Psoas muscle (tissue), 8 donors: ENCODE data around the gene PSMF1. TPM values are rescaled to one million over a fixed set of nuclear protein-coding genes. Genes with fewer than 3 reads are reported as not detected.

Experiments
- ATAC-seq, 4 donors: fragments of 200-7000 bp; cut with Tn5 transposase; one replicate each; pipeline ENCODE4 v1.9.1; 2020; ENCODE audit warnings: moderate library complexity in 3 of 4, mild to moderate bottlenecking in 2 of 4
- DNase-seq, 2 donors: peaks; one replicate each; pipeline ENCODE4 v3.0.0-alpha.2; 2020
- H3K27ac ChIP-seq: fragments of 200-600 bp; one replicate; pipeline ENCODE4 v1.8.0; 2022
- H3K27me3 ChIP-seq, 3 donors: fragments of 200-600 bp in 1 of 3; one replicate each; pipeline versions ENCODE4 v1.6.1 to v1.8.0; 2013 to 2022; ENCODE audit warnings: low read length in 2 of 3, mild to moderate bottlenecking in 2 of 3, moderate library complexity in 1 of 3; ENCODE audit not compliant: insufficient read depth in 3 of 3
- H3K36me3 ChIP-seq, 2 donors: fragments of 200-600 bp in 1 of 2; one replicate each; pipeline versions ENCODE4 v1.6.1 to v1.8.0; 2013 to 2022; ENCODE audit warnings: low read depth in 1 of 2, mild to moderate bottlenecking in 1 of 2, moderate library complexity in 1 of 2; ENCODE audit not compliant: insufficient read depth in 1 of 2
- H3K4me1 ChIP-seq: fragments of 200-600 bp; one replicate; pipeline ENCODE4 v1.8.0; 2022
- H3K4me3 ChIP-seq: fragments of 200-600 bp; one replicate; pipeline ENCODE4 v1.8.0; 2022; ENCODE audit warnings: mild to moderate bottlenecking
- H3K9me3 ChIP-seq: fragments of 200-600 bp; one replicate; pipeline ENCODE4 v1.8.0; 2022
- CTCF ChIP-seq: fragments of 200-600 bp; IDR thresholded peaks from one replicate; pipeline ENCODE4 v1.8.0; 2022; ENCODE audit warnings: antibody characterized with exemption
- WGBS, 3 donors: extraction: QIAGEN DNeasy Blood & Tissue Kit; methylation state at CpG; one replicate each; pipeline versions ENCODE4 v1.1.6 to v1.1.7; 2013; 5-methylcytosine and 5-hydroxymethylcytosine counted together
- intact Hi-C, 2 donors: fragments of 100-400 bp; cut with DNase I; formaldehyde crosslinking; loops; one replicate each; pipeline versions ENCODE4 v1.11.0 to v1.14.2; 2022
- polyA plus RNA-seq, 3 donors: library from polyadenylated mRNA; stranded (reverse); fragments of 200-250 nt; gene quantifications; one replicate each; pipeline ENCODE4 v1.2.3, GENCODE V29; 2013
- total RNA-seq, 4 donors: library from RNA; stranded (reverse); fragmentation: NEBNext Ultra II Directional in 2 of 4; extraction: Animal tissue kit (Norgen Biotek cat#: 25700) in 2 of 4; gene quantifications; one replicate each; pipeline versions ENCODE4 v1.2.1 to v1.2.4, GENCODE V29; 2021 to 2023
- donor health status: healthy with polysubstance abuse.
- donor health status: DM: no; HTN: no; CAD: no; lungs with moderate emphysema.
- donor health status: Bipolar disorder and iron deficiency.
- donor health status: healthy.
- donor health status: DM: yes; HTN: yes; CAD: no.
- donor health status: DM: no; HTN: no; CAD: no.
- donor health status: DM: no; HTN: no; CAD: no.
- donor health status: DM: yes; HTN: yes; CAD: no.

Gene PSMF1
- total and polyA plus RNA-seq, 7 donors, result 81.0 to 159 (median 137) TPM

- no peaks in the 10 kb centered on the region for H3K27me3 ChIP-seq
- 83 to 94% (median 90%) methylated on average over 2 of the region's 2 CpGs for WGBS, 3 donors
- ATAC-seq, result no peak
- no peaks in the 10 kb centered on the region for H3K36me3 ChIP-seq
- H3K27ac ChIP-seq, result no peak overlapping the region
- intact Hi-C loops, result no loop called here
- H3K4me1 ChIP-seq, result no peaks in the 10 kb centered on the region
- no peaks in the 10 kb centered on the region for H3K9me3 ChIP-seq
- no peak for TF ChIP-seq CTCF
- no peak for DNase-seq
- no peak overlapping the region for H3K4me3 ChIP-seq
Observed at GRCh38 chr20:1196634-1197033, 78.2 kb downstream of the PSMF1 start.

GRCh38 chr20:1197801-1198200, 79.4 kb downstream of the PSMF1 start:
- no peak for ATAC-seq
- WGBS, 3 donors, result 79 to 83% (median 81%) methylated on average over 7 of the region's 7 CpGs
- intact Hi-C loops, result no loop called here
- Histone ChIP-seq H3K4me1 (no peaks in the 10 kb centered on the region), H3K27me3 (no peaks in the 10 kb centered on the region), H3K36me3 (no peaks in the 10 kb centered on the region), H3K27ac (no peak overlapping the region), H3K9me3 (no peaks in the 10 kb centered on the region), H3K4me3 (no peak overlapping the region)
- no peak for TF ChIP-seq CTCF
- no peak for DNase-seq

GRCh38 chr20:1198751-1199150, 80.3 kb downstream of the PSMF1 start:
- H3K4me1 ChIP-seq, result no peaks in the 10 kb centered on the region
- TF ChIP-seq CTCF, result no peak
- H3K27ac ChIP-seq, result no peak overlapping the region
- H3K4me3 ChIP-seq, result no peak overlapping the region
- ATAC-seq, result no peak
- no peaks in the 10 kb centered on the region for H3K9me3 ChIP-seq
- intact Hi-C loops, result no loop called here
- DNase-seq, result no peak
- 77 to 86% (median 85%) methylated on average over 5 of the region's 5 CpGs for WGBS, 3 donors
- H3K36me3 ChIP-seq, result no peaks in the 10 kb centered on the region
- no peaks in the 10 kb centered on the region for H3K27me3 ChIP-seq

GRCh38 chr20:1199212-1199873, 80.9 kb downstream of the PSMF1 start:
- no peaks in the 10 kb centered on the region for H3K4me1 ChIP-seq
- H3K36me3 ChIP-seq, result no peaks in the 10 kb centered on the region
- TF ChIP-seq CTCF, result no peak
- no peaks in the 10 kb centered on the region for H3K27me3 ChIP-seq
- no peaks in the 10 kb centered on the region for H3K9me3 ChIP-seq
- no peak for DNase-seq
- ATAC-seq, result no peak
- intact Hi-C loops, result no loop called here
- H3K27ac ChIP-seq, result no peak overlapping the region
- 56 to 63% (median 56%) methylated on average over 7 of the region's 7 CpGs for WGBS, 3 donors
- no peak overlapping the region for H3K4me3 ChIP-seq

- Histone ChIP-seq H3K27ac (no peak overlapping the region), H3K27me3 (no peaks in the 10 kb centered on the region), H3K4me1 (no peaks in the 10 kb centered on the region), H3K36me3 (no peaks in the 10 kb centered on the region), H3K9me3 (no peaks in the 10 kb centered on the region), H3K4me3 (no peak overlapping the region)
- intact Hi-C loops, result no loop called here
- ATAC-seq, result no peak
- 88 to 98% (median 97%) methylated on average over 1 of the region's 1 CpG for WGBS, 3 donors
- no peak for DNase-seq
- TF ChIP-seq CTCF, result no peak
Observed at GRCh38 chr20:1199964-1200363, 81.6 kb downstream of the PSMF1 start.
